ENCODE results near the gene PPFIBP1.

The PPFIBP1 gene

GRCh38 chr12:27555361-27555760 lies 31.4 kb downstream of the PPFIBP1 start:
- no peak for TF ChIP-seq POLR2AphosphoS5 (IDR thresholded peaks at IDR 0.05; ENCODE audit: low read depth, low read length)
- no peak for TF ChIP-seq TAF1 (IDR thresholded peaks at IDR 0.05; ENCODE audit: borderline replicate concordance, low read depth, low read length)
- TF ChIP-seq POLR2A (IDR thresholded peaks at IDR 0.05; ENCODE audit: low read depth, low read length), result no peak
- DNase-seq (ENCODE audit: insufficient read length), result no peak
- no peak for FAIRE-seq

- FAIRE-seq, result no peak
- TF ChIP-seq POLR2A (IDR thresholded peaks at IDR 0.05; ENCODE audit: low read depth, low read length), result no peak
- TF ChIP-seq POLR2AphosphoS5 (IDR thresholded peaks at IDR 0.05; ENCODE audit: low read depth, low read length), result no peak
- TF ChIP-seq TAF1 (IDR thresholded peaks at IDR 0.05; ENCODE audit: borderline replicate concordance, low read depth, low read length), result no peak
- DNase-seq (ENCODE audit: insufficient read length), result no peak
Measured at GRCh38 chr12:27555925-27556778, 32.1 kb downstream of the PPFIBP1 start.

GRCh38 chr12:27560126-27560525 lies 36.1 kb downstream of the PPFIBP1 start:
- TF ChIP-seq TAF1 (IDR thresholded peaks at IDR 0.05; ENCODE audit: borderline replicate concordance, low read depth, low read length) (no peak), POLR2AphosphoS5 (IDR thresholded peaks at IDR 0.05; ENCODE audit: low read depth, low read length) (no peak), POLR2A (IDR thresholded peaks at IDR 0.05; ENCODE audit: low read depth, low read length) (no peak)
- FAIRE-seq (no peak), DNase-seq (ENCODE audit: insufficient read length) (no peak)

- DNase-seq (ENCODE audit: insufficient read length), result no peak
- no peak for TF ChIP-seq POLR2AphosphoS5 (IDR thresholded peaks at IDR 0.05; ENCODE audit: low read depth, low read length)
- no peak for TF ChIP-seq POLR2A (IDR thresholded peaks at IDR 0.05; ENCODE audit: low read depth, low read length)
- TF ChIP-seq TAF1 (IDR thresholded peaks at IDR 0.05; ENCODE audit: borderline replicate concordance, low read depth, low read length), result no peak
- FAIRE-seq, result no peak
Measured at GRCh38 chr12:27561535-27562350, 37.7 kb downstream of the PPFIBP1 start.

GRCh38 chr12:27564612-27565213 lies 40.7 kb downstream of the PPFIBP1 start:
- FAIRE-seq, result no peak
- TF ChIP-seq TAF1 (IDR thresholded peaks at IDR 0.05; ENCODE audit: borderline replicate concordance, low read depth, low read length) (no peak), POLR2A (IDR thresholded peaks at IDR 0.05; ENCODE audit: low read depth, low read length) (no peak), POLR2AphosphoS5 (IDR thresholded peaks at IDR 0.05; ENCODE audit: low read depth, low read length) (no peak)
- no peak for DNase-seq (ENCODE audit: insufficient read length)

- FAIRE-seq (no peak), DNase-seq (ENCODE audit: insufficient read length) (no peak)
- no peak for TF ChIP-seq POLR2A (IDR thresholded peaks at IDR 0.05; ENCODE audit: low read depth, low read length)
Measured at GRCh38 chr12:27566159-27566558, 42.2 kb downstream of the PPFIBP1 start.

- FAIRE-seq (no peak), DNase-seq (ENCODE audit: insufficient read length) (no peak)
- no peak for TF ChIP-seq POLR2AphosphoS5 (IDR thresholded peaks at IDR 0.05; ENCODE audit: low read depth, low read length)
- TF ChIP-seq POLR2A (IDR thresholded peaks at IDR 0.05; ENCODE audit: low read depth, low read length), result no peak
- TF ChIP-seq TAF1 (IDR thresholded peaks at IDR 0.05; ENCODE audit: borderline replicate concordance, low read depth, low read length), result no peak
Measured at GRCh38 chr12:27566626-27567025, 42.6 kb downstream of the PPFIBP1 start.

GRCh38 chr12:27571463-27571862 lies 47.5 kb downstream of the PPFIBP1 start:
- DNase-seq (ENCODE audit: insufficient read length), result no peak
- FAIRE-seq, result no peak
- TF ChIP-seq TAF1 (IDR thresholded peaks at IDR 0.05; ENCODE audit: borderline replicate concordance, low read depth, low read length) (no peak), POLR2A (IDR thresholded peaks at IDR 0.05; ENCODE audit: low read depth, low read length) (no peak), POLR2AphosphoS5 (IDR thresholded peaks at IDR 0.05; ENCODE audit: low read depth, low read length) (no peak)

GRCh38 chr12:27572486-27573255 lies 48.7 kb downstream of the PPFIBP1 start:
- FAIRE-seq (no peak), DNase-seq (ENCODE audit: insufficient read length) (no peak)
- TF ChIP-seq POLR2AphosphoS5 (IDR thresholded peaks at IDR 0.05; ENCODE audit: low read depth, low read length) (no peak), TAF1 (IDR thresholded peaks at IDR 0.05; ENCODE audit: borderline replicate concordance, low read depth, low read length) (no peak), POLR2A (IDR thresholded peaks at IDR 0.05; ENCODE audit: low read depth, low read length) (no peak)

- TF ChIP-seq POLR2A (IDR thresholded peaks at IDR 0.05; ENCODE audit: low read depth, low read length) (no peak), TAF1 (IDR thresholded peaks at IDR 0.05; ENCODE audit: borderline replicate concordance, low read depth, low read length) (no peak), POLR2AphosphoS5 (IDR thresholded peaks at IDR 0.05; ENCODE audit: low read depth, low read length) (no peak)
- DNase-seq (ENCODE audit: insufficient read length), result no peak
- FAIRE-seq, result no peak
Measured at GRCh38 chr12:27573972-27574371, 50.0 kb downstream of the PPFIBP1 start.

All from GM12892 (cell line).